Type B pancreatic cell (in vitro differentiated cells): ENCODE data around the gene RIC1. TPM values are rescaled to one million over a fixed set of nuclear protein-coding genes. Genes with fewer than 3 reads are reported as not detected.

Experiments used
- DNase-seq: peaks from one replicate; pipeline ENCODE4 v3.0.0; 2021; ENCODE audit warnings: mixed read lengths; ENCODE audit not compliant: unreplicated experiment; ENCODE audit errors: extremely low spot score
- H3K27ac Mint-ChIP-seq: 2 replicates; pipeline ENCODE4 v1.8.0; 2021; ENCODE audit warnings: mild to moderate bottlenecking, mixed read lengths
- H3K27me3 Mint-ChIP-seq: 2 replicates; pipeline ENCODE4 v1.8.0; 2021; ENCODE audit warnings: mixed read lengths
- H3K36me3 Mint-ChIP-seq: 2 replicates; pipeline ENCODE4 v1.8.0; 2021; ENCODE audit warnings: mixed read lengths
- H3K4me1 Mint-ChIP-seq: one replicate; pipeline ENCODE4 v1.8.0; 2021; ENCODE audit warnings: mixed read lengths; ENCODE audit not compliant: unreplicated experiment
- H3K4me3 Mint-ChIP-seq: 2 replicates; pipeline ENCODE4 v1.8.0; 2021; ENCODE audit warnings: mild to moderate bottlenecking, mixed read lengths
- H3K9me3 Mint-ChIP-seq: 2 replicates; pipeline ENCODE4 v1.8.0; 2021; ENCODE audit warnings: mixed read lengths
- total RNA-seq: library from RNA; stranded (reverse); gene quantifications from 2 replicates; pipeline ENCODE4 v1.2.1, GENCODE V29; 2021; ENCODE audit warnings: low replicate concordance
- TF ChIP-seq, protein P1 (sequence below): fragments of 200-600 bp; sonication (generic); conservative IDR thresholded peaks from 2 replicates; pipeline ENCODE4 v1.5.0; 2021; ENCODE audit warnings: antibody characterized with exemption, mild to moderate bottlenecking

RIC1 gene
- total RNA-seq, 1 donor from 2014 or later: 26.6 TPM

GRCh38 chr9:5684101-5684500 lies 55.2 kb downstream of the RIC1 start:
- peaks cover 8% of the 10 kb centered on the region for H3K9me3 Mint-ChIP-seq
- no peaks in the 10 kb centered on the region for H3K27me3 Mint-ChIP-seq
- H3K36me3 Mint-ChIP-seq: peaks cover 30% of the 10 kb centered on the region
- H3K4me3 Mint-ChIP-seq: no peak overlapping the region
- no peak for DNase-seq
- no peaks in the 10 kb centered on the region for H3K4me1 Mint-ChIP-seq
- H3K27ac Mint-ChIP-seq: no peak overlapping the region
- TF ChIP-seq, protein P1, sequence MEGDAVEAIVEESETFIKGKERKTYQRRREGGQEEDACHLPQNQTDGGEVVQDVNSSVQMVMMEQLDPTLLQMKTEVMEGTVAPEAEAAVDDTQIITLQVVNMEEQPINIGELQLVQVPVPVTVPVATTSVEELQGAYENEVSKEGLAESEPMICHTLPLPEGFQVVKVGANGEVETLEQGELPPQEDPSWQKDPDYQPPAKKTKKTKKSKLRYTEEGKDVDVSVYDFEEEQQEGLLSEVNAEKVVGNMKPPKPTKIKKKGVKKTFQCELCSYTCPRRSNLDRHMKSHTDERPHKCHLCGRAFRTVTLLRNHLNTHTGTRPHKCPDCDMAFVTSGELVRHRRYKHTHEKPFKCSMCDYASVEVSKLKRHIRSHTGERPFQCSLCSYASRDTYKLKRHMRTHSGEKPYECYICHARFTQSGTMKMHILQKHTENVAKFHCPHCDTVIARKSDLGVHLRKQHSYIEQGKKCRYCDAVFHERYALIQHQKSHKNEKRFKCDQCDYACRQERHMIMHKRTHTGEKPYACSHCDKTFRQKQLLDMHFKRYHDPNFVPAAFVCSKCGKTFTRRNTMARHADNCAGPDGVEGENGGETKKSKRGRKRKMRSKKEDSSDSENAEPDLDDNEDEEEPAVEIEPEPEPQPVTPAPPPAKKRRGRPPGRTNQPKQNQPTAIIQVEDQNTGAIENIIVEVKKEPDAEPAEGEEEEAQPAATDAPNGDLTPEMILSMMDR: no peak

- Mint-ChIP-seq H3K4me3 (no peak overlapping the region), H3K9me3 (peaks cover 4% of the 10 kb centered on the region), H3K36me3 (peaks cover 15% of the 10 kb centered on the region), H3K27me3 (no peaks in the 10 kb centered on the region), H3K27ac (no peak overlapping the region), H3K4me1 (no peaks in the 10 kb centered on the region)
- DNase-seq: no peak
- TF ChIP-seq, protein P1: no peak
Measured at GRCh38 chr9:5688109-5688508, 59.2 kb downstream of the RIC1 start.

- no peaks in the 10 kb centered on the region for H3K4me1 Mint-ChIP-seq
- no peaks in the 10 kb centered on the region for H3K27me3 Mint-ChIP-seq
- peaks cover 4% of the 10 kb centered on the region for H3K9me3 Mint-ChIP-seq
- TF ChIP-seq, protein P1: no peak
- no peak for DNase-seq
- H3K27ac Mint-ChIP-seq: no peak overlapping the region
- peaks cover 9% of the 10 kb centered on the region for H3K36me3 Mint-ChIP-seq
- no peak overlapping the region for H3K4me3 Mint-ChIP-seq
Measured at GRCh38 chr9:5690278-5690677, 61.4 kb downstream of the RIC1 start.

DNA sequence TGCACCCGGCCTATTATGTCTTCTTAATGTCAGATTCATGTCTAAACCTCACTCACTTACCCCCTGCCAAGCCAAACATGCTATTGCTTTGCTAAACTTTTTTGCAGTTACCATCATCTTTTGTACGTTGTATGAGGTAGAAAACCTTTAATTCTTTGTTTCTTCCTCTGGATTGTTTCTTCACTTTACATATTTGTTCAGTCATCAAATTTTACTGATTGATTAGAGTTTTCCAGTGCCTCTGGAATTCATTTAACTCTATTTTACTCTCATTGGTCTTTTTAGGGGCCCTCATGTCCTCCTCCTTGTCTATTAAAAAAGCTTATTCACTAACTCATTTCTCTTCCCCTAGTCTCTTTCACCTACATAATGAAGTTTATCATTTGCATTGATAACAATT lies 67.0 kb downstream of the RIC1 start:
- Mint-ChIP-seq H3K4me1 (peaks cover 4% of the 10 kb centered on the region), H3K9me3 (no peaks in the 10 kb centered on the region), H3K27me3 (no peaks in the 10 kb centered on the region), H3K27ac (no peak overlapping the region), H3K36me3 (peaks cover 9% of the 10 kb centered on the region), H3K4me3 (no peak overlapping the region)
- TF ChIP-seq, protein P1: no peak
- DNase-seq: no peak

GRCh38 chr9:5696884-5697283 lies 68.0 kb downstream of the RIC1 start:
- H3K4me3 Mint-ChIP-seq: no peak overlapping the region
- H3K36me3 Mint-ChIP-seq: peaks cover 9% of the 10 kb centered on the region
- H3K9me3 Mint-ChIP-seq: no peaks in the 10 kb centered on the region
- H3K4me1 Mint-ChIP-seq: peaks cover 4% of the 10 kb centered on the region
- H3K27ac Mint-ChIP-seq: no peak overlapping the region
- TF ChIP-seq, protein P1: no peak
- no peak for DNase-seq
- H3K27me3 Mint-ChIP-seq: no peaks in the 10 kb centered on the region

DNA sequence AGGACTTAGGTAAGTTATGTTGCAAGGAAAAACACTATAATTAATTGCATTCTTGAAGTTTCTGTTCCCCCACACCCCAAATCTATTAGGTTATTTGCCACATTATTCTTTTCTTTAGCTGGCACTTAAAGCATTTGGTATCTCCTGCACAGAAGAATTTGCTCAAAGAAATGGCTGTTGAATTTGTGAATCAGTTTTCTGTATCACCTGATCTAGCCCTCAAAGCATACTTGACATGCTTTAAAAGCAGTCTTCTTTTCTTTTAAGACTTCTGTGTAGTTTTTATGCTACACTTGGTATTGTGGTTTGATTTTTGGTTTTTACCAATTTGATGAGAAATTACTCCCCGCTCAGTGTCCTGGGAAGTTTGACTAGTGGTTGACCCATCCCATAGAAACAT lies 69.1 kb downstream of the RIC1 start:
- Mint-ChIP-seq H3K4me1 (peaks cover 4% of the 10 kb centered on the region), H3K27ac (no peak overlapping the region), H3K4me3 (no peak overlapping the region), H3K27me3 (no peaks in the 10 kb centered on the region), H3K9me3 (peaks cover 3% of the 10 kb centered on the region), H3K36me3 (peaks cover 16% of the 10 kb centered on the region)
- no peak for DNase-seq
- TF ChIP-seq, protein P1: no peak
